KOPT-K1 (cell line): ENCODE results near the gene KRTAP10-5.
"Not testable (repeated sequence)": the region's sequence is repeated elsewhere in the genome, so short reads cannot be mapped to it uniquely, and the experiment has no call there.

Experiments used
- H3K27ac ChIP-seq: fragments of 200-600 bp; sonication (generic); 2 replicates; pipeline ENCODE4 v1.5.1; 2016; ENCODE audit warnings: antibody characterized with exemption, mild to moderate bottlenecking, low read depth, low read length; ENCODE audit not compliant: poor library complexity, severe bottlenecking
- H3K36me3 ChIP-seq: fragments of 200-600 bp; sonication (generic); 2 replicates; pipeline ENCODE4 v1.5.1; 2017; ENCODE audit warnings: antibody characterized with exemption, mild to moderate bottlenecking, low read length, moderate library complexity; ENCODE audit not compliant: insufficient read depth
- H3K9me3 ChIP-seq: fragments of 200-600 bp; sonication (generic); 2 replicates; pipeline ENCODE4 v1.5.1; 2017; ENCODE audit warnings: antibody characterized with exemption, low read length, mild to moderate bottlenecking; ENCODE audit not compliant: insufficient read depth, poor library complexity, severe bottlenecking

The KRTAP10-5 gene

GRCh38 chr21:44600118-44600978 lies 19.9 kb upstream of the KRTAP10-5 start, which contains the start of gene KRTAP10-7:
TSS of gene KRTAP10-7 (plus strand) at chr21:44600597. CDS start at chr21:44600622, 25 bp downstream.
- not testable (repeated sequence) for H3K27ac ChIP-seq, H3K9me3 ChIP-seq, H3K36me3 ChIP-seq

DNA sequence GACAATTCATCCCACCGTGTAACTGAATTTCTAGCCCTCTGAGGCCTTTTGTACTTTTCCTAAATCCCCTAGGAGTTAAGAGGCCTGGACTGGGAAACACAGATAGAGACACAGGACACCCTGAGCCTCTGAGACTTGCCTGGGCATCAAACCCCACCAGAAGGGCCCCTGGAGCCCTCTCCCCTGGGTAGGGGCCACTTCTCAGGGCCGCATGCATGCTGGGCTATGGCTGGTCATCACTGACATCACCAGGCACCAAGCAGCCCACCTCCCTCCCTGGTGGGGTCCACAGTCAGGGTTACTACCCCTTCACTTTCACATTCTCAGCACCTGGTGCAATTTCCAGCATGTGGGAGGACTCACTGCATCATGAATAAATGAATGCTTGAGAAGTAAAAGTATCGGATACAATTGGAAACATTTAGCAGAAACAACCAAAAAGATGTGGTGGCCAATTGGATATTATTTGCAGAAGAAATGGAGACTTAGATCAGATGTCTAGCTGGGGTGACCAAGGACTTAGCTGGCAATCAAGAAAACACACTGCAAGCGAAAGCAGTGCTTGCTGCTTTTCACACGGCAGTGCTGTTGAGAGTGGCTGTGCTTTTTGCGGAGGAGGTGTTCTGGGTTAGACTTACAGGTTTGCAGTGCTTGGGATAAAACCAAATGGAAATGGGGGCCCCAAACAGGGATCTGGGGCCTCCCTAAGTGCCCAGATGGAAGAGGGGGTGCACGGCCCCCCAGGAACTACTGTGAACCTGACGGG lies 19.0 kb upstream of the KRTAP10-5 start:
- peaks cover 7% of the 10 kb centered on the region for H3K9me3 ChIP-seq
- H3K27ac ChIP-seq, result no peak overlapping the region
- H3K36me3 ChIP-seq, result no peaks in the 10 kb centered on the region

DNA sequence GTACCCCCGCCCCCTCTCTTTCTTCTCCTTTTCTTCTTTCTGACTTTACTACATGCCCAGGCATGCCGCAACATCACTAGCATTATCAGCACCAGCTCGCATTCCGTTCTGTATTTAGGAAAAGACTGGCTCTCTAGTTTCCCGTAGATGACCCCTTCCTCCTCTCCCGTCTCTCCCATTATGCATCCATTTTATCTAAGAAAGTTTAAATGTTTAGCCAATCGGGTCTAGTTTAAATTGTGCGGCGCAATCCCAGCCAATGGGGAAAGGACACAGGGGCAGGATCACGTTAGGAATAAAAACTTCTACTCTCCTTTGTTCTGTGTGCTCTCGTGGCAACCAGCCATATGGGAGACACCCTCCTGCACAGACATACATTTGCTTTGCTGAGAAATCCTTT lies 17.7 kb upstream of the KRTAP10-5 start:
- Histone ChIP-seq H3K9me3 (no peaks in the 10 kb centered on the region), H3K27ac (no peak overlapping the region), H3K36me3 (no peaks in the 10 kb centered on the region)

DNA sequence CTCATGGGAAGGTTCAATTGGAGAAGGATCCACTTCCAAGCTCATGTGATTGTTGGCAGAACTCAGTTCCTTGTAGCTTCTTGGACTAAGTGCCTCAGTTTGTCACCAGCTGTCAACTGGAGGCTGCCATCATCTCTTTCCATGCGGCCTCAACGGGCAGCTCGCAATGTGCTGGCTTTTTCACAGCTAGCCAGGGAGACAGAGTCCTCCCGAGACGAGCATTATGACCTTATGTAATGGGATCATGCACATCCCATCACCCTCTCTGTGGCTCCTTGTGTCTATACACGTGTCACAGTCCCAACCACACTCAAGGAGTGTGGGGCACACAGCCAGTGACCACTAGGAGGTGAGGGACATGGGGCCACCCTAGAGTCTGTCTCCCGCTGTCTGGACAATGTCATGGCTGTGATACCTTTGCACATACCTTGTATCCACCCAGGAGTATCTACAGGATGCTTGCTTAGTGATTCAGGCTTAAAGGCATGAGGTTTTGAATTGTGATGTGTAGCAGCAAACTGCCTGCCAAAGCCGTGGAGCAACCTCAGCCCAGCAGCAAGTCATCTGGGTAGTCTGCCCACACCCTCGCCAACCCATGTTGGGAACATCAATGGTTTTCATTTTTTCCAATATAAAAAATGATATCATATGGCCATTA lies 15.8 kb upstream of the KRTAP10-5 start:
- no peaks in the 10 kb centered on the region for H3K9me3 ChIP-seq
- H3K36me3 ChIP-seq, result no peaks in the 10 kb centered on the region
- H3K27ac ChIP-seq, result no peak overlapping the region

DNA sequence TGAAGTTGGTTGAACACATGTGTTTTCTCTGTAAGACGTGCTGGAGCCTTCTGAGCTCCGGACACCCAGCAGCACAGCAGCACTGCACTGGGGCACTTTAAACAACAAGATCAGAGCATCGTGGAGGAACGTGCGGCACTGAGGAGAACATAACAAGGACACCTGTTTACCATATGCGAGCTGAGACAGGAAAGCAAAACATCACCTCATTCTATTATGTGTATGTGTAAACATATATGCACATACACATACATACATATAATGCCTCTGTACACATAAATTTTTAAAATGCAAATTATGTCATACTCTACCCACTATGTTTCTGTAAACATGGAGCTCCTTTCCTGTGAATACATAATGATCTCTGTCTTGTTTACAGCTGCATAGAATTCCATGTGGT lies 15.1 kb upstream of the KRTAP10-5 start:
- H3K36me3 ChIP-seq, result no peaks in the 10 kb centered on the region
- no peak overlapping the region for H3K27ac ChIP-seq
- no peaks in the 10 kb centered on the region for H3K9me3 ChIP-seq

DNA sequence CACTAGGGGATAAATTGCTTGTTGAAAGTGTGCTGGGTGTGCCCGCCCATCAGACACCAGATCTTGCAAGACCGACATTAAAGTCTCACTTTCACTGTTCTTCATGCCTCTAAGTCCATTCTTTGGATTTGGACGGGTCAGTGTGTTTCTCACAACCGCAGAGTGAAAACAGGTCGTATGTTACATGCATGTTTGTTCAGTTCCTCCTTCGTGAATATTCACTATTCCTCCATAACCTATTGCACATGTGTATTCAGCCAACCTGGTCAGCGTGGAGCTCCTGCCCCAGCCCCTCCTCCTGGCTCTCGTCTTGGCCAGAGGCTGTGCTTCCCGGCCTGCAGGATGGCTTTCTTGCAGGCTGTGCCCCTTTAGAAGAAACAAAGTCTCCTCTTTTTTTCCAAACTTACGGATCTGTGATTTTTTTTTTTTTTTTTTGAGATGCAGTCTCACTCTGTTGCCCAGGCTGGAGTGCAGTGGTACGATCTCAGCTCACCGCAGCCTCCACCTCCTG lies 14.1 kb upstream of the KRTAP10-5 start:
- Histone ChIP-seq H3K27ac (no peak overlapping the region), H3K9me3 (no peaks in the 10 kb centered on the region), H3K36me3 (no peaks in the 10 kb centered on the region)

DNA sequence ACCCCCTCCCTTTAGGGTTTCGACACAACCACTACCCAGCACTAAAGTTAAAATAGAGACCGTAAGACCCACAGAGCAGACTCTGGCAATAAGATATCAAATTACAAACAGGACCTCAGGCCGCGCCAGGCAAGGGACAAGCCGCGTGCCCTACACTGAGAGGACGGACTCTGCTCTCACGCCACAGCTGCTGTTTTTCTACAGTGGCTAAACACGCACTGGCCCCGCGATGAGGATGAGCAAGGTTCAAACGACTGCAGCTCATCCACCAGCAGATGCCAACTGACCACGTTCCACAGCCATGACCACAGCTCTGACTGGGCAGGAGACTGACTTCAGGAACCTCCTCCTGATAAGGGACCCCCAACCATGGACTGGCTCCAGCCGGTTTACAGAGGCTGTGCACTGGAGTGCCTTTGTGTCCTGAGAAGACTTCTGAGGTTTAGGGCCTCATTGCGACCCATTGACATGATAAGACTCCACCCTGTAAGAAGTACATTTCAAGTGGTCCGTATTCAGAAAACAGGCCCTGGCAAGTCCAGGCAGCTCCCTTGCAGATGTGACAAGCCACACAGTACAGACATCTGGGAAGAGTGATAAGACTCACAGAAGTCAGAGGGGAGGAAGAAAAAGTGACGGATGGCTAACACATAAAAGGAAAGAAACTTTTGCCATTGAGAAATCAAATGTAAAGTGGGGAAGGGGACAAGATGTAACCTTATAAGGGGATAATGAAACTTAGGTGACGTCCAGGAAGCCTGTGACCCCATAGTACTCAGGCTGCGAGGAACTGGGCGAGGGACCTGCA lies 13.4 kb upstream of the KRTAP10-5 start:
- no peaks in the 10 kb centered on the region for H3K36me3 ChIP-seq
- no peaks in the 10 kb centered on the region for H3K9me3 ChIP-seq
- H3K27ac ChIP-seq, result no peak overlapping the region

GRCh38 chr21:44592446-44593311 lies 12.3 kb upstream of the KRTAP10-5 start, which contains the start of gene KRTAP10-6:
TSS of gene KRTAP10-6 (minus strand) at chr21:44592505. CDS start at chr21:44592484, 21 bp downstream.
- H3K27ac ChIP-seq, result no peak within 1 kb of the TSS
- no peaks in the 10 kb centered on the region for H3K9me3 ChIP-seq
- no peaks in the 10 kb centered on the region for H3K36me3 ChIP-seq

DNA sequence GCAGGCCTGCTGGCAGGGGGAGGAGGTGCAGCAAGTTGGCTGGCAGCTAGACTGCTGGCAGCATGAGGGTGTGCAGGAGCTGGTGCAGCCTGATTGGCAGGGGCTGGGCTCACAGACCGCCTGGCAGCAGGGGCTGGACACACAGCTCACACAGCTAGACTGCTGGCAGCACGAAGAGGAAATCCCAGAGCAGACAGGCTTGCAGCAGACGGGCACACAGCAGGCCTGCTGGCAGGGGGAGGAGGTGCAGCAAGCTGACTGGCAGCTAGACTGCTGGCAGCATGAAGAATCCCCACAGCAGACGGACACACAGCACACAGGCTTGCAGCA lies 11.4 kb upstream of the KRTAP10-5 start:
- H3K9me3 ChIP-seq, H3K36me3 ChIP-seq, H3K27ac ChIP-seq: not testable (repeated sequence)

DNA sequence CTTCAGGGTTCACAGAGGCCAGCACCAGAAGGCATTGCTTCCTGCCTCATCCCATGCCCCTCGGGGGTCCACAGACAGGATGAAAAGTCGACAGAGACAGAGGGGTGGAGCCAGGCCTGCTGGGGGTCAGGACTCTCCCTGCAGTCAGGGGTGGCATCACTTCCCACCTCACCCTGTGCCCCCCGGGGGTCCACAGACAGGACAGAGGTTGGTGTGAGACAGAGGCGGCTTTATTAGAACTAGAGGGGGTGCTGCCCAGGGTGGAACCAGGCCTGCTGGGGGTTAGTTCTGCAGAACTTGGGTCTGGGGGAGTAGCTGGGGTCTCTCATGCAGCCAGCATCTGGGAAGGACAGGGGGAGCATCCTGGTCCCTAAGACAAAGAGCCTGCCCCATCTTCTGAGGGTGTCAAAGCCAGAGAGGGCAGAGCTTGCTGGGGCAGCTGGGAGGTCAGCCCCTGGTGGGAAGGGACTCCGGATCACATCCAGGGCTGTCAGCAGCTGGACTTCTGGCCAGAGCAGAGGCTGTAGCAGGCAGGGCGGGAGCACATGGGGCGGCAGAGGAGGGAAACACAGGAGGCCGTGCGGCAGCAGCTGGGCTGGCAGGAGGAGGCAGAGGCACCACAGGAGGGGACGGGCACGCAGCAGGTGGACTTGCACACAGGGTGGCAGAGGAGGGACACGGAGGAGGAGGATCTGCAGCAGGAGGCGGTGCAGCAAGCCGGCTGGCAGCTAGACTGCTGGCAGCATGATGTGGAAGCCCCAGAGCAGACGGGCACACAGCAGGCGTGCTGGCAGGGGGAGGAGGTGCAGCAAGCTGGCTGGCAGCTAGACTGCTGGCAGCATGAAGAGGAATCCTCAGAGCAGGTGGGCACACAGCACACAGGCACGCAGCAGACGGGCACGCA lies 10.7 kb upstream of the KRTAP10-5 start:
- not testable (repeated sequence) for H3K27ac ChIP-seq, H3K36me3 ChIP-seq

DNA sequence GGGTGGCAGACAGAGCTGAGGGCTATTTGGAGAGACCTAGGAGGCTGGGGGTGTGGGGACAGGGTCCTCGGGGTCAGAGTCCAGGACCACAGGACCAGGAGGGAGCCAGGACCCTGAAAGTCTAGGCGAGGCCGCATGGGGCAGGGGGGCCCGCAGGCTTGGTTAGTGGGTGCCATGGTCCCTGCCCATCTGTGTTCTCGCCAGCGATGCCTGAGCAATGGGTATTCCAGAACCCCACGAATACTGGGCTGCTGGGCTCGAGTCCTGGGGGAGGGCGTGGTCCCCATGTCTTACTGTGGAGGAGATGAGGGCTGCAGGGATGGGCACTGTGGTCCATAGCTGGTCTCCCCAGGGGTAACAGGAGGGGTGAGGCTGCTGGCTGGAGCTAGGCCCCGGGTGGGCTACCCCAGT lies 9.9 kb upstream of the KRTAP10-5 start:
- H3K36me3 ChIP-seq, result no peaks in the 10 kb centered on the region
- H3K9me3 ChIP-seq, result no peaks in the 10 kb centered on the region
- no peak overlapping the region for H3K27ac ChIP-seq

More for the DNA sequence above, 10.7 kb upstream of the KRTAP10-5 start:
- not testable (repeated sequence) for H3K9me3 ChIP-seq

- H3K36me3 ChIP-seq, result no peaks in the 10 kb centered on the region
- H3K9me3 ChIP-seq, result no peaks in the 10 kb centered on the region
- H3K27ac ChIP-seq, result no peak overlapping the region
Measured at GRCh38 chr21:44589586-44590305, 9.3 kb upstream of the KRTAP10-5 start.
